HEK293 (cell line): Measurements from ENCODE around the gene DGKQ.

Source experiments
- CTCF ChIA-PET: fragments of 350-600 bp; formaldehyde crosslinking; extraction: SDS; loops from one replicate; lab custom pipeline; 2021; ENCODE audit warnings: antibody characterized with exemption; lab: Yijun Ruan, JAX
- POLR2A ChIA-PET: fragments of 300-600 bp; formaldehyde crosslinking; extraction: SDS; loops from one replicate; lab custom pipeline; 2020; ENCODE audit warnings: antibody characterized with exemption, inconsistent platforms; lab: Yijun Ruan, JAX
- H3K27ac ChIP-seq: fragments of 200-500 bp; sonication (Bioruptor generic); 2 replicates; pipeline ENCODE4 v1.5.1; 2014; ENCODE audit warnings: low read depth, low read length, control low read depth, inconsistent platforms; ENCODE audit errors: extremely low read depth
- H3K36me3 ChIP-seq, 2 experiments: fragments of 200-500 bp in 1 of 2; sonication (Bioruptor generic) in 1 of 2; 1 replicate in 1 of 2; 2 replicates in 1 of 2; pipeline ENCODE4 v1.5.1; 2014 to 2017; ENCODE audit warnings: inconsistent platforms in 2 of 2, low read length in 2 of 2; ENCODE audit not compliant: control insufficient read depth in 2 of 2, insufficient read depth in 1 of 2
- H3K4me1 ChIP-seq: fragments of 200-500 bp; sonication (Bioruptor generic); 2 replicates; pipeline ENCODE4 v1.5.1; 2014; ENCODE audit warnings: mild to moderate bottlenecking, low read length, inconsistent platforms; ENCODE audit not compliant: control insufficient read depth, insufficient read depth
- H3K4me3 ChIP-seq: 2 replicates; pipeline ENCODE4 v1.5.1; 2011; ENCODE audit warnings: low read depth, mild to moderate bottlenecking, control low read depth, low read length, moderate library complexity
- H3K9me3 ChIP-seq: fragments of 200-500 bp; sonication (Bioruptor generic); 2 replicates; pipeline ENCODE4 v1.5.1; 2014; ENCODE audit warnings: low read depth, low read length, inconsistent platforms; ENCODE audit not compliant: control insufficient read depth, insufficient read depth
- ELK4 ChIP-seq: IDR thresholded peaks from 2 replicates; pipeline ENCODE4 v1.6.1; 2011; ENCODE audit warnings: mild to moderate bottlenecking, low read depth, low read length, borderline replicate concordance
- KLF1 ChIP-seq: fragments of 450-650 bp; formaldehyde crosslinking; IDR thresholded peaks from 2 replicates; pipeline ENCODE4 v1.5.1; 2016; ENCODE audit warnings: missing biosample characterization, missing genetic modification characterization
- TRIM28 ChIP-seq: IDR thresholded peaks from 2 replicates; pipeline ENCODE4 v1.6.1; 2011; ENCODE audit warnings: low read length, control low read depth, borderline replicate concordance
- YY2 ChIP-seq: fragments of 450-650 bp; formaldehyde crosslinking; IDR thresholded peaks from 2 replicates; pipeline ENCODE4 v1.5.1; 2016; ENCODE audit warnings: missing biosample characterization, missing genetic modification characterization
- ZBTB11 ChIP-seq: fragments of 450-650 bp; formaldehyde crosslinking; conservative IDR thresholded peaks from 2 replicates; pipeline ENCODE4 v1.5.1; 2016; ENCODE audit warnings: low read depth, missing biosample characterization, missing genetic modification characterization
- ZBTB17 ChIP-seq: fragments of 450-650 bp; formaldehyde crosslinking; IDR thresholded peaks from 2 replicates; pipeline ENCODE4 v1.5.1; 2016; ENCODE audit warnings: missing biosample characterization, missing genetic modification characterization
- ZFP3 ChIP-seq: fragments of 450-650 bp; formaldehyde crosslinking; IDR thresholded peaks from 2 replicates; pipeline ENCODE4 v1.5.1; 2016; ENCODE audit warnings: low read depth, missing biosample characterization, missing genetic modification characterization
- ZNF10 ChIP-seq: fragments of 450-650 bp; formaldehyde crosslinking; IDR thresholded peaks from 2 replicates; pipeline ENCODE4 v1.5.1; 2017; ENCODE audit warnings: missing biosample characterization, missing genetic modification characterization
- ZNF311 ChIP-seq: fragments of 450-650 bp; formaldehyde crosslinking; IDR thresholded peaks from 2 replicates; pipeline ENCODE4 v1.5.1; 2017; ENCODE audit warnings: missing biosample characterization, missing genetic modification characterization, borderline replicate concordance
- ZNF404 ChIP-seq: fragments of 450-650 bp; formaldehyde crosslinking; IDR thresholded peaks from 2 replicates; pipeline ENCODE4 v1.5.1; 2017; ENCODE audit warnings: missing biosample characterization, missing genetic modification characterization
- ZNF521 ChIP-seq: fragments of 450-650 bp; formaldehyde crosslinking; IDR thresholded peaks from 2 replicates; pipeline ENCODE4 v1.5.1; 2017; ENCODE audit warnings: missing biosample characterization, mild to moderate bottlenecking, missing genetic modification characterization
- ZNF530 ChIP-seq: fragments of 450-650 bp; formaldehyde crosslinking; IDR thresholded peaks from 2 replicates; pipeline ENCODE4 v1.5.1; 2016; ENCODE audit warnings: low read depth, missing biosample characterization, missing genetic modification characterization
- ZNF571 ChIP-seq: fragments of 450-650 bp; formaldehyde crosslinking; IDR thresholded peaks from 2 replicates; pipeline ENCODE4 v1.5.0; 2017; ENCODE audit warnings: missing biosample characterization, missing genetic modification characterization
- ZNF610 ChIP-seq: fragments of 450-650 bp; formaldehyde crosslinking; IDR thresholded peaks from 2 replicates; pipeline ENCODE4 v1.5.1; 2016; ENCODE audit warnings: missing biosample characterization, missing genetic modification characterization, borderline replicate concordance
- ZNF785 ChIP-seq: fragments of 450-650 bp; formaldehyde crosslinking; IDR thresholded peaks from 2 replicates; pipeline ENCODE4 v1.5.1; 2016; ENCODE audit warnings: missing biosample characterization, missing genetic modification characterization
- ZSCAN16 ChIP-seq: fragments of 450-650 bp; formaldehyde crosslinking; IDR thresholded peaks from 2 replicates; pipeline ENCODE4 v1.5.1; 2016; ENCODE audit warnings: missing biosample characterization, missing genetic modification characterization
- TF ChIP-seq, protein P1 (sequence below): fragments of 450-650 bp; formaldehyde crosslinking; IDR thresholded peaks from 2 replicates; pipeline ENCODE4 v1.5.1; 2016; ENCODE audit warnings: missing biosample characterization, missing genetic modification characterization
- TF ChIP-seq, protein P2 (sequence below): fragments of 450-650 bp; formaldehyde crosslinking; conservative IDR thresholded peaks from 2 replicates; pipeline ENCODE4 v1.5.1; 2016; ENCODE audit warnings: low read depth, missing biosample characterization, missing genetic modification characterization
- TF ChIP-seq, protein P3 (sequence below): fragments of 450-650 bp; formaldehyde crosslinking; IDR thresholded peaks from 2 replicates; pipeline ENCODE4 v1.5.1; 2016; ENCODE audit warnings: missing biosample characterization, missing genetic modification characterization, borderline replicate concordance
- TF ChIP-seq, protein P4 (sequence below): fragments of 450-650 bp; formaldehyde crosslinking; IDR thresholded peaks from 2 replicates; pipeline ENCODE4 v1.5.1; 2017; ENCODE audit warnings: missing biosample characterization, missing genetic modification characterization

Gene DGKQ

DNA sequence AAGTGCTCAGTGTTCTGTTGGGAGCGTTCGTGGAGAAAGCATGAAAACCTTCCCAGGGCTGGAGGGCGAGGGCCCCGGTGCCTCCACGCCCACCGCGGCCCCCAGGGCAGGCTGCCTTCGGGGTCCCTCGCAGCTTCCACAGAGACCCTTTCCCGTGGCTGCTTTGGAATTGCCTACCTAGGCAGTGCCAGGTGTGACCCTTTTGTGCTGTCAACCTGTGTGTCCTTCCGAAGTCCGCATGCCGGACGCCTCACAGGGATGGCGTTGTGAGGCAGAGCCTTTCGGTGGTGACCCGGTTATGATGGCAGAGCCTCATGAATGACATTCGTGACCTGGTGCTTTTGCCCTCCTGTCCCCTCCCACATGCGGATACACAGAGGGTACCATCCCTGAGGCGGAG lies 23.7 kb downstream of the DGKQ start (continued):
- TF ChIP-seq KLF1 (tag by site-specific recombination) (no peak), ZNF311 (tag by site-specific recombination) (no peak), ZNF571 (tag by site-specific recombination) (no peak), ZNF785 (tag by site-specific recombination) (no peak), ZNF521 (tag by site-specific recombination) (no peak)
- TF ChIP-seq, protein P1, sequence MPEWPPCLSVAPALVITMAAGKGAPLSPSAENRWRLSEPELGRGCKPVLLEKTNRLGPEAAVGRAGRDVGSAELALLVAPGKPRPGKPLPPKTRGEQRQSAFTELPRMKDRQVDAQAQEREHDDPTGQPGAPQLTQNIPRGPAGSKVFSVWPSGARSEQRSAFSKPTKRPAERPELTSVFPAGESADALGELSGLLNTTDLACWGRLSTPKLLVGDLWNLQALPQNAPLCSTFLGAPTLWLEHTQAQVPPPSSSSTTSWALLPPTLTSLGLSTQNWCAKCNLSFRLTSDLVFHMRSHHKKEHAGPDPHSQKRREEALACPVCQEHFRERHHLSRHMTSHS (tag by site-specific recombination) = no peak

GRCh38 chr4:948936-949300 lies 24.5 kb downstream of the DGKQ start:
- TF ChIP-seq ZNF530 (no peak), ELK4 (no peak), ZNF10 (tag by site-specific recombination) (no peak), YY2 (tag by site-specific recombination) (no peak), ZSCAN16 (tag by site-specific recombination) (no peak), ZNF610 (tag by site-specific recombination) (no peak), ZNF404 (tag by site-specific recombination) (no peak), ZBTB11 (no peak), TRIM28 (no peak), ZFP3 (tag by site-specific recombination) (no peak), ZBTB17 (tag by site-specific recombination) (no peak)
- TF ChIP-seq, protein P2, sequence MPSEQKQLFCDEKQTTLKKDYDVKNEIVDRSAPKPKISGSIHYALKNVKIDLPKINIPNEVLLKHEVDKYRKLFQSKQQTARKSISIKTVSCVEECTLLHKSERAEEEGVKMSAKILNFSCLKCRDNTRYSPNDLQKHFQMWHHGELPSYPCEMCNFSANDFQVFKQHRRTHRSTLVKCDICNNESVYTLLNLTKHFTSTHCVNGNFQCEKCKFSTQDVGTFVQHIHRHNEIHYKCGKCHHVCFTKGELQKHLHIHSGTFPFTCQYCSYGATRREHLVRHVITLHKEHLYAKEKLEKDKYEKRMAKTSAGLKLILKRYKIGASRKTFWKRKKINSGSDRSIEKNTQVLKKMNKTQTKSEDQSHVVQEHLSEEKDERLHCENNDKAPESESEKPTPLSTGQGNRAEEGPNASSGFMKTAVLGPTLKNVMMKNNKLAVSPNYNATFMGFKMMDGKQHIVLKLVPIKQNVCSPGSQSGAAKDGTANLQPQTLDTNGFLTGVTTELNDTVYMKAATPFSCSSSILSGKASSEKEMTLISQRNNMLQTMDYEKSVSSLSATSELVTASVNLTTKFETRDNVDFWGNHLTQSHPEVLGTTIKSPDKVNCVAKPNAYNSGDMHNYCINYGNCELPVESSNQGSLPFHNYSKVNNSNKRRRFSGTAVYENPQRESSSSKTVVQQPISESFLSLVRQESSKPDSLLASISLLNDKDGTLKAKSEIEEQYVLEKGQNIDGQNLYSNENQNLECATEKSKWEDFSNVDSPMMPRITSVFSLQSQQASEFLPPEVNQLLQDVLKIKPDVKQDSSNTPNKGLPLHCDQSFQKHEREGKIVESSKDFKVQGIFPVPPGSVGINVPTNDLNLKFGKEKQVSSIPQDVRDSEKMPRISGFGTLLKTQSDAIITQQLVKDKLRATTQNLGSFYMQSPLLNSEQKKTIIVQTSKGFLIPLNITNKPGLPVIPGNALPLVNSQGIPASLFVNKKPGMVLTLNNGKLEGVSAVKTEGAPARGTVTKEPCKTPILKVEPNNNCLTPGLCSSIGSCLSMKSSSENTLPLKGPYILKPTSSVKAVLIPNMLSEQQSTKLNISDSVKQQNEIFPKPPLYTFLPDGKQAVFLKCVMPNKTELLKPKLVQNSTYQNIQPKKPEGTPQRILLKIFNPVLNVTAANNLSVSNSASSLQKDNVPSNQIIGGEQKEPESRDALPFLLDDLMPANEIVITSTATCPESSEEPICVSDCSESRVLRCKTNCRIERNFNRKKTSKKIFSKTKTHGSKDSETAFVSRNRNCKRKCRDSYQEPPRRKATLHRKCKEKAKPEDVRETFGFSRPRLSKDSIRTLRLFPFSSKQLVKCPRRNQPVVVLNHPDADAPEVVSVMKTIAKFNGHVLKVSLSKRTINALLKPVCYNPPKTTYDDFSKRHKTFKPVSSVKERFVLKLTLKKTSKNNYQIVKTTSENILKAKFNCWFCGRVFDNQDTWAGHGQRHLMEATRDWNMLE (tag by site-specific recombination) = no peak
- TF ChIP-seq, protein P3, sequence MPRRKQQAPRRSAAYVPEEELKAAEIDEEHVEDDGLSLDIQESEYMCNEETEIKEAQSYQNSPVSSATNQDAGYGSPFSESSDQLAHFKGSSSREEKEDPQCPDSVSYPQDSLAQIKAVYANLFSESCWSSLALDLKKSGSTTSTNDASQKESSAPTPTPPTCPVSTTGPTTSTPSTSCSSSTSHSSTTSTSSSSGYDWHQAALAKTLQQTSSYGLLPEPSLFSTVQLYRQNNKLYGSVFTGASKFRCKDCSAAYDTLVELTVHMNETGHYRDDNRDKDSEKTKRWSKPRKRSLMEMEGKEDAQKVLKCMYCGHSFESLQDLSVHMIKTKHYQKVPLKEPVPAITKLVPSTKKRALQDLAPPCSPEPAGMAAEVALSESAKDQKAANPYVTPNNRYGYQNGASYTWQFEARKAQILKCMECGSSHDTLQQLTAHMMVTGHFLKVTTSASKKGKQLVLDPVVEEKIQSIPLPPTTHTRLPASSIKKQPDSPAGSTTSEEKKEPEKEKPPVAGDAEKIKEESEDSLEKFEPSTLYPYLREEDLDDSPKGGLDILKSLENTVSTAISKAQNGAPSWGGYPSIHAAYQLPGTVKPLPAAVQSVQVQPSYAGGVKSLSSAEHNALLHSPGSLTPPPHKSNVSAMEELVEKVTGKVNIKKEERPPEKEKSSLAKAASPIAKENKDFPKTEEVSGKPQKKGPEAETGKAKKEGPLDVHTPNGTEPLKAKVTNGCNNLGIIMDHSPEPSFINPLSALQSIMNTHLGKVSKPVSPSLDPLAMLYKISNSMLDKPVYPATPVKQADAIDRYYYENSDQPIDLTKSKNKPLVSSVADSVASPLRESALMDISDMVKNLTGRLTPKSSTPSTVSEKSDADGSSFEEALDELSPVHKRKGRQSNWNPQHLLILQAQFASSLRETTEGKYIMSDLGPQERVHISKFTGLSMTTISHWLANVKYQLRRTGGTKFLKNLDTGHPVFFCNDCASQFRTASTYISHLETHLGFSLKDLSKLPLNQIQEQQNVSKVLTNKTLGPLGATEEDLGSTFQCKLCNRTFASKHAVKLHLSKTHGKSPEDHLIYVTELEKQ = no peak
- TF ChIP-seq, protein P4, sequence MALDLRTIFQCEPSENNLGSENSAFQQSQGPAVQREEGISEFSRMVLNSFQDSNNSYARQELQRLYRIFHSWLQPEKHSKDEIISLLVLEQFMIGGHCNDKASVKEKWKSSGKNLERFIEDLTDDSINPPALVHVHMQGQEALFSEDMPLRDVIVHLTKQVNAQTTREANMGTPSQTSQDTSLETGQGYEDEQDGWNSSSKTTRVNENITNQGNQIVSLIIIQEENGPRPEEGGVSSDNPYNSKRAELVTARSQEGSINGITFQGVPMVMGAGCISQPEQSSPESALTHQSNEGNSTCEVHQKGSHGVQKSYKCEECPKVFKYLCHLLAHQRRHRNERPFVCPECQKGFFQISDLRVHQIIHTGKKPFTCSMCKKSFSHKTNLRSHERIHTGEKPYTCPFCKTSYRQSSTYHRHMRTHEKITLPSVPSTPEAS (tag by site-specific recombination) = no peak
- Histone ChIP-seq H3K9me3 (no peaks in the 10 kb centered on the region), H3K36me3 (peaks cover 0 to 6% of the 10 kb centered on the region in 2 experiments; a peak in 1 of 3 replicates), H3K4me1 (0 out of 2 replicates have a peak, but pooled peaks cover 3% of the 10 kb centered on the region), H3K4me3 (no peak overlapping the region), H3K27ac (no peak overlapping the region)
- ChIA-PET CTCF (no interaction called here), POLR2A (interaction anchor here (1.0 kb wide), 1 partner anchor 14 kb away, joined by 4 read pairs; no protein-coding TSS in a partner anchor)
